H4 (cell line): Measurements from ENCODE around the gene PPP1CC. TPM values are rescaled to one million over a fixed set of nuclear protein-coding genes. Genes with fewer than 3 reads are reported as not detected.
A peak's percentile ranks its signal among the peaks of the same experiment; 100 is the strongest.
"Not testable (repeated sequence)": the region's sequence is repeated elsewhere in the genome, so short reads cannot be mapped to it uniquely, and the experiment has no call there.

Experiments
- DNase-seq: peaks from one replicate; pipeline ENCODE4 v3.0.0-alpha.2; 2015; ENCODE audit warnings: low spot score
- total RNA-seq: library from RNA; depleted of rRNA; stranded (reverse); fragments of >200 nt; shearing (Covaris generic); gene quantifications from 2 replicates; pipeline ENCODE4 v1.2.3, GENCODE V29; 2014

PPP1CC gene
- total RNA-seq, 1 experiment from 2014 or later, result 144 TPM

DNA sequence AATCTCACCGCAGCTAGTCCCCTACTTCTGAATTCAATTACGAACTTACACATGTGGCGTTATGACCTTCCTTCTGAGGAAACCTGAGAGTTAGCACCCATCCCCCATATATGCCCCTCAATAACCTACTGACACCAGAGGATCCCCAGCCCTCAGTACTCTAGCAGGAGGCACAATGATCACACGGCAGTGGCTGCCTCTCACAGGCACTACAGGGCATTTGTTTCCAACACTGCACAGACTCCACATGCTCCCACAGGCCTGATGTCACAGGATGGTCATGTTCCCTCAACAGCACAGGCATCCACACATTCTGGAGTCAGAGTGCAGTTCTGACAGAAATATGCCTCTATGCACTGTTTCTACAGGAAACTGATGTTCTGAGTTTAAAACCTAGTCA, 17.4 kb downstream of the PPP1CC start:
- DNase-seq, result no peak

DNA sequence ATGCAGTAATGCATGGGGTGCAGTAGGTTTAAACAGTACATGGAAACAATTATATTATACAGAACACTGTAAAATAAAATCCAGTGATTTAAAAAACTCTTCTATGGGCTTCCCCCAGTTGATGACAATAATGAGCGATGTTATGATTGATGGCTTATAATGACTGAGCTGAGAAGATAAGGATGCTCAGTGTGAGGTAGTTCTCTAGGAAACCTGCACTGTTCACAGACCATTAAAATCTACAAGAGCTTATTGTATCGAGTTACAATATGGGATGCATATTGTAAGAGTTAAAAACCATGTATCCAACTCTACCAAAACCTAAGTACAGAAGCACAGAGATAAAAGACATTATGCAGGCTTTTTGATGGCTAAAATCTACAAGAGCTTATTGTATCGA, 19.8 kb downstream of the PPP1CC start:
- DNase-seq, result not testable (repeated sequence)

DNA sequence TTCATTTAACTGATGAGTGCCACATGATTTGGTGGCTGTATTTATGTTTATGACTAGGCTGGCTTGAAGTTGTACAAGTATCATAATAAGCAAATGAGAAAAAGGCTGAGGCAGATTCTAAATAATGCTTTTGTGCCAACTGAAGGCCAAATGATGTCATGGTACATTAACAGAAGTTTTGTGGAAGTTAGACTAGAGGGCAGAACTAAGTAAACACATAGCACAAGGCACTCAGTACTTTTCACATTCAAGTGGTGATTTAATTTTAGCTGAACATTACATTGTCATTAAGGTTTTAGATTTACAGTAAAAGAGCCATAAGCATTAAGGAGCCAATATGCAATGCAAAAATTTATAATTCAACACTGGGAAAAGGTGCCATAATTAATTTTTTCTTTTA, 21.1 kb downstream of the PPP1CC start:
- no peak for DNase-seq

DNA sequence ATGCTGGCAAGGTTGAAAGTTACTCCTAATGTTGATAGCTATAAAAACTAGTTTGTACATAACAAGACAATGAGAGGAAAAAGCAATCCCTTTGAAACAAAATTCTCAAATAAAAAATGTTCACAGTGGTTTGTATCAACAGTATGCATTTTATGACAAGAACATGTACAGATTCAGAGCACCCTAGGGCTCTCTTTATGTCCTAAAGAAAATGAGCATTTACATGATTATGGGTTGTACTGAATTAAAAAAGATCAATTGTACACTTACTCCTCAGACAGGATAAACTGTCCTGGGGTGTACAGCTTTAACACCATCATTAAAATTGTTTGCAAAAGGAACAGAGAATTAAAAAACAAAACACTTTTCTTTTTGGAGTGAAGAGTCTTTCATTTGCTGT, 22.2 kb downstream of the PPP1CC start:
- DNase-seq, result no peak

DNA sequence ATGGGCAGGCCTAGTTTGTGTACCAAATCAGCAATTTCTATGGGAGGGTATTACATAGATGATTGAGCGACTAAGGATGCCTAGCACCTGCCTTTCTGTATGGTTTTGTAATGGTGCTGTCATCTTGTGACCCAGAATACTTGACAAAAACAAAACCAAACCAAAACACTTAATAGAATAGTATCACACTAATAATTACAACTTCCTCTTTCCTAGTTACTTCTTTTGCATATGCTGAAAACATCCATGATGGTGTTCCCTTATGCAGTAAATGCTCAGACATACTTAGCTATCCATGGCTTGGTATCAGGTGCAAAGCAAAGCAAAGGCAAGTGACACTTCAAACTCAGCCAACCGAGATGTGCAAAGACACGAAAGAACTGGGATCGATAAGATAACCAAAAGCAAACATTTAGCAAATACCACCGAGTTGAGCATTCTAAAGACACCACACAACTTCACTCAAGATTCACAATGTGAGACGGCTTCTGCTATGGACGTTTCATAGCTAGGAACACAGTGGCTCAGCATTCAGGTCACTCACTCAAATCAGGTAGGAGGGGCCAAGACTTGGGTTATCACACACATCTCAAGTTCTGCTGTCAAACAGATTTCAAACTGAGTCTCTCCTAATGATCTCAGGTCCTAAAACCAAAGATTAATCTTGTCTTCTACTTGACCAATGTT, 24.3 kb downstream of the PPP1CC start:
- no peak for DNase-seq

DNA sequence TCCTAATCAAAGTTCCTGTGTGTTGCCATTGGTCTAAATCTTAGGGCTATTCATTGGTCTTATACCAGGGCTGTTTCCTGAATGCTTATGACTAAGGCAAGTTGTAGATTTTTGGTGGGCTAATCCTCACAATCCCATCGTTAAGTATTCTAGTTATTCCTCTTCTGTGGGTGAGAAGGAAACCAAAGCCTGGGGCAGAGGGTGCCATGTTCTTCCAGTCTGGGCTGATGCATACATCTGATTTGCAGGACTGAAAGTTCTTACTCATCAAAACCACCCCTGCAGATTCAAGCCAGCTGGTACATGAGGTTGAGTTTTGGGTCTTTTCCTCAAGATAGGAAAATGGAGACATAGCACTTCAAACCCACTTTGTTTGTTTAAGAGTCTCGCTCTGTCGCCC, 25.7 kb downstream of the PPP1CC start:
- DNase-seq, result no peak

DNA sequence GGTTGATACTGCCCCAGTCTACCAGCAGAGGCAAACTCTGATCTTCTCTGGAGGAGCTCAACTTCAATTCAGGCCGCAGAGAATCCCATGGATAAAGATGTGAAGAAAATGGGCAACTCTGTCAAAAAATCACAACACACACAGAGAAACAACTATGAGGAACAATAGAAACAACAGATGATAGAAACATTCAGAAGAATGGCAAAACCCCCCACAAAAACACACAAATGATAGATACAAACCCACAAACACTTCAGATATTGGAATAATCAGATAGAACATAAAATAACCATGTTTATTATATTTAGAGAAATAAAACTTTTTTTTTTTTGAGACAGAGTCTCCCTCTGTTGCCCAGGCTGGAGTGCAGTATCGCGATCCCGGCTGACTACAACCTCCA, 33.8 kb downstream of the PPP1CC start:
- no peak for DNase-seq

DNA sequence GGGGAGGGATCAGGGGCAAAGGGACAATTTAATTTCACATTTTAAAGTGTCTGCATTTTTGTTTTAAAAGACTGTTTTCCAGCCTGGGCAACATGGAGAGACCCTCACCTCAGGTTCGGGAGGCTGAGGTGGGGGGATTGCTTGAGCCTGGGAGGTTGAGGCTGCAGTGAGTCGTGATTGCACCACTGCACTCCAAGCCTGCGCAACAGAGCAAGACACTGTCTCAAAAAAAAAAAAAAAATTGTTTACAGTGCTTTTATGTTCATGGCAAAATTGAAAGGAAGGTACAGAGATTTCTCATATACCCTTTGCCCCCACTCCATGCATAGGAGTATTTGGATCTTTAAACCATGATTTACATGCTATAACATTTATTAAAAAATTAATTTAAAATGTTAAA, 37.4 kb downstream of the PPP1CC start:
- DNase-seq, result no peak

DNA sequence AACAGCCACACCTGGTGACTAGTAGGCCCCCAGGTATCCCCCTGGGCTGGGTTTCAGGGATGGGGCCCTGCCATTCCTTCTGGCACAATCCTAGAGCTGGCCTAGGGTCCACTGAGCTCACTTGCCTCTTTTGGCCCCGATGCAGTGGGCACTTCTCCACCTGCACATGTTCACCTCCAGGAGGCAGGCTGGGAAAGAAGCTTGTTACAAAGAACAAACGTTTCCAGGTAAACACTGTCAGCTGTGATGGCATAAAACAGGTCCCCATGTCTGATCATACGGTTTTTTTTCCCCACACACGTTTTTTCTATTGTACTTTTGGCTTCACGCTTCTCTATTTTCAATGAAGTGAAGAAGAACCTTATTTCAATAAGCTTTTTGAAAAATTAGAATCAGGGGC, 37.9 kb downstream of the PPP1CC start:
- no peak for DNase-seq

DNA sequence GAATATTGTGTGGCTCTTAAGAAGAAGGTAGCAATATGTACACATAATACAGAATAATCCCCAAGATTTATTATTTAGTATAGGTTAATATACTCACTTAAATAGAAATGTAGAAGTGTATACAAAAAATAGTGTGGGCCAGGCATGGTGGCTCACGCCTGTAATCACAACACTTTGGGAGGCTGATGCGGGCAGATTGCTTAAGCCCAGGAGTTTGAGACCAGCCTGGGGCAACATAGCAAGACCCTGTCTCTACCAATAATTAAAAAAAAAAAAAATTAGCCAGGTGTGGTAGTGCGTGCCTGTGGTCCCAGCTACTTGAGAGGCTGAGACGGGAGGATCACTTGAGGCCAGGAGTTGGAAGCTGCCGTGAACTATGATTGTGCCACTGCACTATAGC, 38.5 kb downstream of the PPP1CC start:
- no peak for DNase-seq

DNA sequence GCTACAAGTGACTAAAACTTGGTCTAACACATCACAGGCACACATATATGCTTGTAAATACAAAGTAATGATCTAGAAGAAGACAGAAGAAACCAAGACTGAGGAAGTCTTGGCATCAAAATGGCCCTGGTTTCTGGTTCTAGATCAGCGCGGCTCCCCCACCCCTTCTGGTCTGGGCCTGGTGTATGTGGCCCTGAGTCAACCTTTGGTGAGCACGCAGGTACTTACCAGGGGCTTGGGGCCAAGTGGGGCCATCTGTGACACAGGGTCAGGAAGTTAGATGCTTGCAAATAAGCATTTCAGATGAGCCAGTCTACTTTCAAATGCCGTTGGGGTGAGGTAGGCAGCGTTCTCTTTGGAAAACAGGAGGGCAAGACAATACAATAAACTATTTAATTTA, 40.6 kb downstream of the PPP1CC start:
- DNase-seq, result no peak

DNA sequence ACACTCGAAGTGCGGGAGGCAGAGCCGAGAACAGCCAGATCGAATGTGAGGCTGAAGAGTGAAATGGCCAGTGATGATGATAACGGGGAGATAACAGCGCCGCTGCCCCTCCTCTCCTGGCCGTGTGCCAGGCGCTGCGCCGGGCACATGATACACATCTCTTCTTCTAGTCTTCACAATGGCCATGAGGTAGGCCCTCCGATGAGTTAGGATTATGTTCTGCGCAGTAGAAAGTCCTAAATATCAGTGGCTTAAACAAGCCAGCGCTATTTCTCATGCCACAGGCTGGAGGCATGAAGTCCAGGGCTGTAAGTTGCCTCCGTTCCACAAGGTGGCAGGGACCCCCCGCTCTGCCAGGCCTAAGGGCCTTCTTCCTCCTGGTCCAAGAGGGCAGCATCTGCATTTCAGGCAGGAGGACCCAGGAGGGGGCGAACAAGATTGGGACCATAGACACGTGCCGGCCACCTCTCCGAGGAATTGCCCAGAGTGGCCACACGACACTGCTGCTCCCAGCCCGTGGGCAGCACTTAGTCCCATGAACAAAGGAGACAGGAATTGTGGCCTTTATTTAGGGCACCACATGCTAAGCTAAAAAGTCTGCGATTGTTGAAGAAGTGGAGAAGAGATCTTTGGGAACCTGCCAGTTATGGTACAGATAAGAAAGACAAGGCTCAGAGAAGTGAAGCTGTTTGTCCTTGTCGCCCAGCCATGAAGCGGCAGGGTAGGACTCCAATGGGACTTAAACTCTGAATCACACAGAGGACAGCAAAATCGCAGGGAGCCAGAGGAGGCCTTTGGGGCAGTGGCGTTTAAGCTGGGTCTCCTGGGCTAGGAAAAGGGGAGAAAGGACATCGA, 42.9 kb downstream of the PPP1CC start:
- DNase-seq, result no peak

DNA sequence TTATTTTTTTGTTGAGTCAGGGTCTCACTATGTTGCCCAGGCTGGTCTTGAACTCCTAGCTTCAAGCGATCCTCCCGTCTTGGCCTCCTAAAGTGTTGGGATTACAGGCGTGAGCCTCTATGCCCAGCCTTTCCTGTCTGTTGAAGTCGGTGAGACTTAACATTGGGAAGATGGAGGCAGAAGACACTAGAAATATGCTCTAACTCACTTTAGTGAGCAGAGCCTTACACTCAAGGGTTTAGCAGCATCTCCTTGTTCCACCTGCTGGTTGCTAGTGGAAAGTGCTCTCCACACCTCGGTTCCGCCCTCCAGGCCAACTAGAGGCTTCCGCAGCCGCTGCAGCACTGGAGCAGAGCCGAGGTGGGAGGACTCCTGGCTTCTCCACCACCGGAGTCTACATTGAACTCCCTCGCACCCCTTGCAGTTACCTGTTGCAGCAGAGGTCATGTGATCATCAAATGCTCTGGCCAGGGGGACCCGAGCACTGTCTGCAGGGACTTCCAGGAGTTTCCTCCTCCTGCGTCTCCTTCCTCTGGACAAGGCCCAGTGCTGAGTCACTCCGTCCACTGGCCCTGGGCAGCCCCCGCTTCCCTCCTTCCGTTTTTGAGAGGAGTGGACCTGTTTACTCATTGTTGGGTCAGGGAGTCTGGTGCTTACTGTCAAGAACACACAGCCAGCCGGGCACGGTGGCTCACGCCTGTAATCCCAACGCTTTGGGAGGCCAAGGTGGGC, 44.4 kb downstream of the PPP1CC start:
- DNase-seq, result peak; percentile 83

DNA sequence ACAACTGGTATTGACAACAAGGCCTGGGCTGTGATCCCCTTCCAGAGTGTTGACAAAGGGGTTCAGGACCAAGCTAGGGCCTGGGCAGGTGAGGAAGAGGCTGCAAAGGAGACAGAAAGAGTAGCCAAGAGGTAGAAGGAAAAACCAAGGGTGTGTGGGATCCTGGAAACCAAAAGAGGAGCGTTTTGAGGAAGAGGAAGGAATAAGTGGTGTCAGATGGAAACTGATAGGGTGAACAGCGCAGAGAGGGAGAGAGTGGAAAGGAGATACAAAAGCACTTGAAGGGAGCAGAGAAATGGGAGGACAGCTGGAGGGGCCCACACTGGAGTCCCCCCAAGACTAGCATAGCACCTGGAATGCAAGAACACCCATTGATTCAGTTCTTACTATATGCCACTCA, 45.5 kb downstream of the PPP1CC start:
- DNase-seq, result no peak

DNA sequence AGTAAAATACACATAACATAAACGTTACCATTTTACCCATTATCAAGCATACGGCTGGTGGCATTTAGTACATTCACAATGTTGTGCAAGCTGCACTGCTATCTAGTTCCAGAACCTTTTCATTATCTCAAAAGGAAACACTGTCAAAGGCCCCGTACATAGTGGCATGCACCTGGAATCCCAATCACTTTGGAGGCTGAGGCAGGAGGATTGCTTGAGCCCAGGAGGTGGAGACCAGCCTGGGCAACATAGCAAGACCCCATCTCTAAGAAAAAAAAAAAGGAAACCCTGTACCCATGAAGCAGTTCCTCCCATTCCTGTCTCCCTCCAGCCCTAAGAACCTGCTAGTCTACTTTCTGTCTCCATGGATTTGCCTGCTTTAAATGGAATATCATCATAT, 46.4 kb downstream of the PPP1CC start:
- no peak for DNase-seq

DNA sequence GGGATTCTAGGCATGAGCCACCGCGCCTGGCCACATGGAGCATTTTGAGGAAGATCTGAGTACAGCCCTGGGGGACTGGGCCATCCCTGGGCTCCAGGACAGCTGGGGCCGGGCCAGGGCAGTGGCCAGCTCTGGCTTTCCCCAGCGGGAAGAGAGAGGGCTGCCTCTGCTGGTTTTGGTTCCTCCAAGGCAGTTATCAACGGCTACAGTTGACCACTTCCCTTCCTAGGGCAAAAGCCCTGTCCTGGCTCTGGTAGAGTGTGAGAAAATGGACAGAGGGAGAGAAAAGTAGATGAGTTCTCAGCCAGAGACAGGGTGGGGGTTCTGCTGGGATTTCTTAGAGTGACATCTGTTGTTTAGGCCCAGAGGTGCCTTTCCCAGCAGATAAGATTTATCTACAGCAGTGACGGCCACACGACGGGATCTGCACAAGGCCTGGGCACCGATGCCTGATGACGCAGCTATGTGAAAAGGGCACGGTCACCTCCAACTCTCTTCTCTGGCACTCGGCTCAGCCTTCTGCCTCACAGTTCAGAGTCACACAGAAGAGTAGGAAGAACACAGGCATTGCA, 48.3 kb downstream of the PPP1CC start:
- no peak for DNase-seq

DNA sequence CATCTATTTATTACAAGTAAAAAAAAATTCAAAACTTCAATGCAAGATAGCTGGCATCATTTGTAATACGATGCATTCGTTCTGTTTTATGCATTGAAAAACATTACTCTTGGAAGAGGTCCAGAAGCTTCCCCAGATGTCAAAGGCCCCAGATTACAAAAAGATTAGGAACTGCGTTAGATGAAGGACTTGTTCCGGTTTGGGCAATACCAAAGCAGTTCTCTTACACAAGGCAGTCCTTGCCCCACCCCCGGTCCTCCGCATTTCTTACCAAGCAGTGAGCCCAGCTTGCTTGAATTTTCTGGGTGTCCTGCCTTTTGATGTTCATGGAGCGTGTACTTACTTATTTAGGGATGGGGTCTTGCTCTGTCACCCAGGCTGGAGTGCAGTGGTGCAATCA, 49.0 kb downstream of the PPP1CC start:
- no peak for DNase-seq

DNA sequence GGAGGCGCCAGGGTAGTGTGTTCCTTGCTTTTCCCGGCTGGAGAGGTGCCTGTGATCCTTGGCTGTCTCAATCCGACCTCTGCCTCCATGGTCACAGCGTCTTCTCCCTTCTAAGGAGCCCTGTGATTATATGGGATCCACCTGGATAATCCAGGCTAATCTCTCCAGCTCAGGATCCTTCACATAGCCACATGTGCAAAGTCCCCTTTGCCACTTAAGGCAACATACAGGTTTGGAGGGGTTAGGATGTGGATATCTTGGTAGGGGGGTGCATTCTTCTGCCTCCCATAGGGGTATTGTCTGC, 52.6 kb downstream of the PPP1CC start:
- DNase-seq, result no peak

DNA sequence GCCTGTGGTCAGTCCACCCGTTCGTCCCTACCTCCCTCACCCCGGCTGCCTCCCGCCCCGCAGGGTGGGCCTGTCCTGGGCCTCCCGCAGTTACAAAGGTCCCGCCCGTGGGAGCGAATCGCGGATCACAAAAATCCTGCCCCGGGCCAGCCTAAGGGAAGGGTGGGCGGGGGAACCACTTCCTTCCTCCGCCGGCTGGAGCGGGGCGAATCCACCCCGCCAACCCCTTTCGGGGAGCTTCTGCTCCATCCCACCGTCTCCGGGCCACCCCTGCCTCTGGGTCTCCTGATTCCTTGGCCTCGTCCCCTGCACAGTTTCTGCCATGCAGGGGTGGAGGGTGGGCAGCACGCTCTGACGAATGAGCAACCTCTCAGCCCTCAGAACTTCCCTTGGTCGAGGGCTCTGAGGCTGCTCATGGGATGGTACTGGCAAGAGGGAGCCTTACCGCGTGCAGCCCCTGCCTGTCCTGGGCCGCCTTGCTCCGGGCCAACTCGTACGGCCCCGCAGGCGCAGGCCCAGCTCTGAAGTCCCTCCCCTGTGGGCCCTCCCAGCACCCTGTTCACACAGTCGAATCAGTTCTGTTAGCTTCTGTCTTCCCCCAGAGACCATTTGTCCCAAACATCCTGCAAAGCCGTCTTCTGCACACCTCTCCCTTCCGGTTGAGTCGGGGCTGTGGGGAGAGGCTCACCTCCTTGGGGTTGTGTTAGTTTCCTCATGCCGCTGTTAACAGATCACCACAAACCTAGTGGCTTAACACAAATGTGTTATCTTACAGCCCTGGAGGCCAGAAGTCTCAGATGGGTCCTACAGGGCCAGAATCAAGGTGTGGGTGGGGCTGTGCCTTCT, 53.2 kb downstream of the PPP1CC start:
- DNase-seq, result no peak

DNA sequence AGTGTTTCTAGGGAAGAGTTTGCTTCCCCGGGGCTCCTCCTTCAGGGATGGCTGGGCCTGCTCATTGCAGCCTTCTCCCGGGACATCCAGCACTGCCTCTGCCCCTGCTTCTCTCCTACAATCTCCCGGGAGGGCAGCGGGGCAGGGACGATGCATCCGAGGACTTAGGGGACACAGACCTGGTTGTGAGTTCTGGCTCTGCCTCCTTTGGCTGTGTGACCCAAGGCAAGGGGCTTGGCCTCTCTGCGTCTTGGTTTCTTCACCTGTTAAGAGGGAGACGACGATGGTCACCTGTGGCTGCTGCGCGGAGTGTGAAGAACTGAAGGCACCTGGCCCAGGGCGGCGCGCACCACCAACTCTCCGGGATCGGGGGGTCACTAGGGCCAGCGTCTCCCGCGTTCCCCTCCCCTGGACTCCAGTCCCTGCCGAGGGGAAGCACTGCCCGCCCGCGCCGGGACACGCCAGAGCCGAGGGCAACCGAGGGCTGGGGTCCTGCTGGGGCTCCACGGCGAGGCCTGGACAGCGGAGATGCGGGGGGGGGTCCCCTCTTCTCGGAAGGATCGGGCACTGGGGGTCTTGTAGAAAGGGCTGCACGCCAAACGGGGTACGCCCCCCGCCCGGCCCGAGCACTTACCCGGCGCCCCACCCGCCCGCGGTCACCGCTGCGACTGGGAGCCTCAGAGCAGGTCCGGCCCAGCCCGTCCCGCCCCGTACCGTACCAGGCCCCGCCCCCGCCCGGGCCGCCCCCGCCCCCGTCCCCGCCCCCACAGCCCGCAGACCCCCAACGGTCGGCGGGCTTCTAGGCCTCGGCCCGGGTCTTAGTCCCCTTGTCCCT, 54.0 kb downstream of the PPP1CC start, which contains the start of gene HVCN1:
Gene HVCN1, minus strand, starts transcription at position 670 of the 835 bp plus-strand sequence. CDS start 5,870 bp downstream, outside the sequence.
- no peak for DNase-seq
